Activated CD4-positive, alpha-beta T cell treated with anti-CD3 and anti-CD28 coated beads for 48 hours (primary cell): ENCODE measurements around the gene ISG20L2.
A peak's percentile ranks its signal among the peaks of the same experiment; 100 is the strongest.

ENCODE experiments used
- DNase-seq: peaks from one replicate; pipeline ENCODE4 v3.0.0-alpha.2; 2020

The ISG20L2 gene

DNA sequence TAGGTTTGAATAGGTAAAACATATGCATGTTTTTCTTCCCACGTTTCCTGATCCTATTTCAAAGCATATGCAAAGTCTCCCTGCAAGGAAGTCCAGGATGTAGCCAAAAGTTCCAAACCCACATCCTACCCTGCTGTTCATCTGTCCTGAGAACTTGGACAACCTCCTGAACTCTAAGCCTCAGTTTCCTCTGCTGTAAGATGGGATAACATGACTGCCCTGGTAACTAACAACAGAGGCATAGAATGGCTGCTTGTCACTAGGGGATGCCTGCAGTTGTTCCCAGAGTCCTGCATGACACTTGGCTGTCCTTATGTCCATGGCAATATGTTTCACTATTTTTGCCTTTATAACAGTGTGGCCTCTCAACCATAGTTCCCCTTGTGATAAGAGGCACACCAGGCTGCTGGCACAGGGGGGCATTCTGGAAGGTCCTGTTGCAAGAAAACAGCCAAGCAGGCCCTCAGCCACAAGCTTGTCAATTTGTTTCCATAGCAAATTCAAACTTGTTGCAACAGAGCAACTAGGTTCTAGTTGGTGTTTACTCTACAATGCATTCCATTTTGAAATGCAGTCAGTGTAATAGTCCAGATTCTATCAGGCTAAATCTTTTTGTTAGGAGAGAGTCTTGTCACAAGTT is 24.4 kb upstream of the ISG20L2 start:
- DNase-seq = no peak

DNA sequence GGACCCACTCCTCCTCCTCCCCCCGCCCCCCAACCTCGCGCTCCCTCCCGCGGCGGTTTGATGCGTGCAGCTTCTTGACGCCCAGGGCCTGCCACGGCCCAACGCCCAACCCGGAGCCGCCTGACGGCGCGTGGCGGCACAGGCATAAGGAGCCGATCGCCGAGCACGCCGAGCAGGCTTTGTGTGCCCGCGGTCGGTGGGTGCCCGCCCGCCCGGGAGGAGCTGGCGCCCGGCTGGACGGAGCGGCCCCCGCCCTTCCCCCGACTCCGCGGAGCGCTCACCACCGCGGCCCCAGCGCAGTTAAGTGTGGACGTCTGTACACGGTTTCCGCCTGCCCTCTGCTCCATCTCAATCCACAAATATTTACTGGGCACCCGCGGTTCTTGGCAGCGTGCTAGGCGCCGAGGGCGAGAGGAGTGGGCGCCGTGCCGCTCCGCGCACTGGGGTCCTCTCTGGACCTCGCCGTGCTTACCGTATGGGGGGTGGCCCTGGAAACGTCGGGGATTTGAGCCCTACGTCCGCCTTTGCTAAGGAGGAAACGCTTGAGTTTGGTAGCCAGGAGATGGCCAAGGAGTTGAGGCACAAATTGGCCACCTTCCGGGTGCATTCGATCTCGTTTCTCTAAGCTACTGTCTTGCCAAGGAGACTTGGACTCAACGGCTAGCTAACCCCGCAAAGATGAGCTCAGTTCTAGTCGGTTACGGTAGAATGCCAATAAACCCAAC is 23.4 kb upstream of the ISG20L2 start:
- DNase-seq = peak; percentile 98

DNA sequence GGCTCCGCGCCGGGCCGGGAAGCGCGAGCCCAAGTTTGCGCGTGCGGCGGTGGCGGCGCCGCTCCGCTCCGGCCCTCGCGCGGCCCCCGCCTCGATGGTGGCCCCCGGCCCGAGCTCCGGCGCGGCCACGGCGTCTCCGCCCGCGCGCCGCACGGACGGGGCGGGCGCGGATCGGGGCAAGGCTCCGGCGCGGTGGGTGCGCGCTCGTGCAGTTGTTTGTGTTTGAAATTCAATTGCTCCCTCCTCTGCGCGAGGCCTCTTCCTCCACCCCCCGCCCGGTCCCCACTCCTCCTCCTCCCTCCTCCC is 22.8 kb upstream of the ISG20L2 start, which contains the start of gene HDGF:
Gene HDGF, minus strand, starts transcription at position 225 of the 306 bp plus-strand sequence. CDS start 246 bp downstream, outside the sequence.
- no peak for DNase-seq

DNA sequence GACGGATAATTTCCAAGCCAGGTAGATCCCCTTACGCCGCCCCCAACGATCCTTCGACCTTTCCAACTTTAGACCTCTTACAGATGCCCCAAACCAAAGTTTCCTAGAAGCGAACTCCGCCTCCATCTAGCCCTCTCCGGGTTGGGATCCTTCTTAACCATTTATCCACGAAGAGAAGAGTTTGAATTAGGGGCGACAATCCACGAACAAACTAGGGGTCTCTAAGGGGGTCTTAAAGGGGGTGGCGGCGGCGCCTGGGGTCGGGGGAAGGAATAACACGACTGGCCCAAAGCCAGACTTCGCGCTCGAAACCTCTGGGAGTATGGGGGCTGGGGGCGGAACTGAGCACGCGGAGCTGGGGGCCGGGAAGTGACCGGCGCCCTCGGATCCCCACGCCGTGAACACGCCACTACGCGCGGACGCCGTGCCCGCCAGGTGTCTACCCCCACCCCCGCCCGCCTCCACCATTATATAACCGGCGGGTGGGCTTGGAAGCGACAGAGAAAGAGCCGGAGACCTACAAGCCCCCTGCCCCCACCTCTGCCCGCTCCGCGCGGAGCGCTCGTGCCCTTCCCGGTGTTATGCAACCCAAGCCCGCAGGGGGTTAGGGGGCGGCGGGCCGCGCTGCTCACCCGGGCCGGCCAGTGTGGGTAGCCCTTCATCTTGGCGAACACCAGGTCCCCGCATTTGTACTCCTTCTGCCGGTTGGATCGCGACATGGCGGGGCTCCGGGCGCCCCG is 22.3 kb upstream of the ISG20L2 start:
- peak; percentile 55 for DNase-seq

DNA sequence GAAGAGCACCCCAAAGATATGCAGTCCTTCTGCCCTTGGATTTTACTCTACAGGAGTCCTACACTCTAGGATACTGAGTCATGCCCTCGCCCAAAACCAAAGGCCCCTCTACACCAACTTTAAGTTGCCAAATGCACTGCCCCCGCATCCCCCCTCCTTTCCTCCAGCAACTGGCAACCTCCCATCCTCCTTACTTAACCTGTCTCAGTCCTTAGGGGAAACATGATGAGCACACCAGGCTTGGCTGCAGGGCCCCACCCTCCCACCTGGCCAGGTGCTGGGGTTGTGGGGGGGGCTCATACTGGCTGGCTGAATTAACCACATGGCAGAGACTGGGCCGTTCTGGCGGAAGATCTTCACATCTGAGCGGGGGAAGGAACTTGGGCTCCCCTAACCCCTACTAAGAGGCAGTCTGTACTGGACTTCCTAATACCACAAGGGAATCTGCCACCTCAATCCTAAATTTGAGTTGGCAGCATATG is 21.7 kb upstream of the ISG20L2 start:
- DNase-seq = peak; percentile 66

GRCh38 chr1:156749419-156750118 is 21.0 kb upstream of the ISG20L2 start:
- DNase-seq = no peak

- DNase-seq = no peak
Measured at GRCh38 chr1:156748670-156749418, 20.3 kb upstream of the ISG20L2 start.

GRCh38 chr1:156747742-156748669 is 19.4 kb upstream of the ISG20L2 start:
- DNase-seq = no peak

DNA sequence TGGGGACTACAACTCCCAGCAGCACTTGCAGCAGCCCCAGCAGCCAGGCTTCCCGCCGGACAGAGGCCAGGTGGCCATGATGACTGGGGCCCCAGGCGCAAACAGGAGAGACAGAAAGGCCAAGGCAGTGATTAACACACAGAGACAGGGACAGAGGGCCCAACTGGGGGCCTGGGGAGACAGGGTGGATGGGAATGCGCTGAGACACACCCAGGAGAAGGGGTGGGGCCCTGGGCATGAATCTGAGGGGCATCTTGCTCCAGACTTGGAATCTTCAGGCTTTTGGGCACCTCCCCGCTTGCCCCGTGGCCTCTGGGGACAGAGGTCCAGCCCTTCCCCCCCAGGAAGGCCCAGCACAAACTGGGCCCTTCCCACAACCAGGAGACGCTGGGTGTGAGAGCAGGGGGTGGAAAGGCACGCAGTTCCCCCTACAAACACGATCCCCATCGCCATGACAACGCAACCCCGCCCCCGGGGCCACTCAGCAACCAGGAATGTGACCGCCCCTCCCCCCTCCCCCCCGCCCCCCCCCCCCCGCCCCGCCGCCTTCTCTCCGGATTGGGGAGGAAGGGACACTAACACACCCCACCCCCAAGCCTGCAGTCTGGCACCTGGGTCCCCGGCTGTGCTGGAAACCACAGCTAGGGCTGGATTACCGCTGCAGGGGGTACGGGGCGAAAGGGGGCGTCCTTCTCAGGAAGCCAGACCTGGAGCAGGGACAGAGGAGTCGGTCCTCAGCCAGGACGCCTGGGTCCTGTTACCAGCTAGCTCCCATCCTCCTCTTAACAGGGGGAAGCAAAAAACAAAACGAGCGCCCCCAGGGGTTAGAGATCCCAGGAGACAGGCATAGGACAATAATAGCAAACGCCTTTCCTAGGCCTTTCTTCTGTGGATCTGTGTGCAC is 18.4 kb upstream of the ISG20L2 start:
- peak; percentile 69 for DNase-seq

DNA sequence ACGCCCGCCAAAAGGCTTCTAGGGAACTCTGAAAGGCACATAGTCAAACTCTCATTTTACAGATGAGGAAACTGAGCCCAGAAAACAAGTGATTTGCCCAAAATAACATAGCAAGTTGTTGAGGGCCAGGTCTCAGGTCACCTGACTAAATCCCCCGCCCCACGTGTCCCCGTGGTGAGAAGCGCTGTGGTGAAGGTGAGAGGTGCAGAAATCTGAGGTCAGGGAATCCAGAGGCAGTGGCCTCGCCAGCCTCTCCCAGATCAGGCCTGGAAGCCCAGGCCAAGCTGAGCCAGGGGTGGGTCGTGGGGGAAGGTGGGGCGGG is 17.8 kb upstream of the ISG20L2 start:
- no peak for DNase-seq

DNA sequence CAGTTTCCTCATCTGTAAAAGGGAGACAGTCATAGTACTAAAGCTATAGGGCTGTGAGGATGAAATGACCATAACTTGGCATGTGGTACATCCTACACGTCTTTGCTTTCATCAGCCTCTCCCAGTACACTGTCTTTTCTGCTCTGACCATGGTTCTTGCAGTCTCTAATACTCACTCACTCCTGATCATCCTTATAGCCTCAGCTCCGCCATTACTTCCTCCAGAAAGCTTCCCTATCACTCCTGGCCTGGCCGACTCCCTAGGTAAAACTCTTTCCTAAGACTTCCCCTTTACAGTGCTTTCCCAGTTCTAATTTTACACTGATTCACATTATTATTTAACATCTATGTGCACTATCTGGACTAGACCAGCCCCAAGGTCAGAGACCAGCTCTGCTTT is 17.3 kb upstream of the ISG20L2 start:
- no peak for DNase-seq

- no peak for DNase-seq
Measured at GRCh38 chr1:156744786-156745419, 16.3 kb upstream of the ISG20L2 start.

- no peak for DNase-seq
Measured at GRCh38 chr1:156744344-156744743, 15.8 kb upstream of the ISG20L2 start.

GRCh38 chr1:156743367-156744302 is 15.1 kb upstream of the ISG20L2 start:
- DNase-seq = no peak

DNA sequence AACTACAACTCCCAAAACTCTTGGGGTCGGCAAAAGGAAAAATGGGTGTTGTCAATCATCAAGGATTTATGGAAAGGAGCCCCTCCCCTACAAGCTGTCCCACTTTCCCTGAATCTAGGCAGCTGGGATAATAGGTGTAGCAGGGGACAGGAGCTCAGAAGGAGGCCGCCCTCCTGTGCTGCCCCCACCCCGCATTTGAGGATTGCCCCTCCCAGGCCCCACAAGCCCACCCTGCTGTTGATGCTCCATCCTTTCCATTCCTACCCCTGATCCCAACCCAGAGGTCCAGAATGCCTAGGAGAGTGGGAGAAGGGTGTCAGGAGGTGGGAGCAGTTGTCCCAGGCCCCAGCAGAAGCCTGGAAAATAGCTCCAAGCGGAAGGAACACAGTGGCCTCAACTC is 14.2 kb upstream of the ISG20L2 start:
- DNase-seq = no peak

- DNase-seq = no peak
Measured at GRCh38 chr1:156742017-156742416, 13.5 kb upstream of the ISG20L2 start.

DNA sequence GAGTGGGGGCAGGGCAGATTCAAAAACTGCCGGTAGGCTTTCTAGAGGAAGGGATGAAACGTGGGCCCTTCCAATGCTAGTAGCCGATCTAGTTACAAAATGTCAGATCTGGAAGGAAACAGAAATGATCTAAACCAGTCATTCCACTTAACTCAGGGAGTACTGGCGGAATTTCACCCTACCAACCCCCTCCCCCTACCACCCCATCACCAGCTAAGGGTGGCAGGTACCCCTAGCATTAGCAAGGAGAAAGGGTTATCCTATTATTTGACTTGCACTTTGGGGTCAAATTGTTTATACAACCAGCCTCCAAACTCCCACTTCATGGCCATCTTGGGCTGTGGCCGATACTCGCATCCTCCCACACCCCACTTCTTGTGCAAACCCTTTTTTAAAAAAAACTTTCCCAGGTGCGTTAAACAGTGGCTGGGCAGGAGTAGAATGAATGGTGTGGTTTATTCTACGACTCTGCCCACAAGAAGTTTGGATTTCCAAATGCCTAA is 13.0 kb upstream of the ISG20L2 start:
- DNase-seq = no peak

DNA sequence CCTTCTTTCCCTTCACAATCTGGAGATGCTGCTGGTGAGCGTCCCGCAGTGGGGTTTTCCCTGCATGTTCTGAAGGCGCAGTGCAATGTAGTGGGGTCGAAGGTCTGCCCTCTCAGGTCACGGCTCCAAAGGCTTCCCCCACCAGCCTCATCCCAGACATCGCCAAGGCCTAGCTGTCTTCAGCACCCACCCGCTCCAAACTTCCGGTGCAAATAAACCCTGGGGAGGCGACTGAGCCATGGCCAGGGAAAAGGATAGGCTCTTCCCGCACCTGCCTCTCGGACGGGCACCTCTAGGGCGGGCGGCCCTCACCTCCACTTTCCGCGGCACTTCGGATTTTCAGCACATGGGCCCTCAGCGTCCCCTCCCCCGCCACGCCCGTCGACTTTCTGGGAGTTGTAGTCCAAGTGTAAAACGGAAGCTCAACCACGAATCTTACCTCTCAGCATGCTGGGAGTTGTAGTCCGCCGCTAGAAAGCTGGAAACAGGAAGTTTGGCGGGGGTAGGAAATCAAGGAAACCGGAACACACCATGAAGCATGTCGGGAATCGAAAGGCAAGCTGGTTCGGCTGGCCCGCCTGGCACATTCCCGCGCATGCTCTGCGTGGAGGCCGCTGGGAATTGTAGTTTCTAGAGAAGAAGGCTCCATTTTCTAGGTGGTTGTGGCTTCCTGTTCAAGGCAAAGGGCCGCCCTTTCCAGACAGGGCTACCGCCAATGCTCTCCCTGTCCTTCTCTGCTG is 12.3 kb upstream of the ISG20L2 start, which contains the start of gene MRPL24:
Gene MRPL24, minus strand, starts transcription at position 348 of the 740 bp plus-strand sequence. CDS start 2,384 bp downstream, outside the sequence.
- peak; percentile 97 for DNase-seq
